HCT116 (cell line): ENCODE measurements around the gene LKAAEAR1. TPM values are rescaled to one million over a fixed set of nuclear protein-coding genes. Genes with fewer than 3 reads are reported as not detected.

Source experiments
- ATAC-seq: fragments of 200-7000 bp; cut with Tn5 transposase; 2 replicates; pipeline ENCODE4 v1.9.1; 2020; ENCODE audit warnings: mild to moderate bottlenecking, moderate library complexity
- BruUV-seq: library from RNA; stranded (reverse); fragments of 400-500 nt; replicated peaks from 2 replicates; lab custom pipeline; 2021; lab: Mats Ljungman, UMichigan
- CTCF ChIA-PET: fragments of 300-600 bp; sonication (Branson Sonifier 250); formaldehyde crosslinking; loops from one replicate; lab custom pipeline; 2021; ENCODE audit warnings: antibody characterized with exemption; lab: Charles Lee
- POLR2A ChIA-PET: fragments of 300-600, 350-600 bp; sonication (Branson Sonifier 250); formaldehyde crosslinking; loops from one replicate; lab custom pipeline; 2021; ENCODE audit warnings: antibody characterized with exemption; lab: Charles Lee
- RAD21 ChIA-PET, 2 experiments: fragments of 300-600 bp; sonication (Branson Sonifier 250); formaldehyde crosslinking; loops; one replicate each; lab custom pipeline; 2023; ENCODE audit warnings: low total read pairs in 2 of 2; ENCODE audit not compliant: uncharacterized antibody in 2 of 2, unreplicated experiment in 2 of 2, low non-redundant PET in 1 of 2; lab: Charles Lee
- DNase-seq: peaks from one replicate; pipeline ENCODE4 v3.0.0-alpha.2; 2010; ENCODE audit warnings: low read depth, low spot score
- H2AFZ ChIP-seq: fragments of 200-600 bp; shearing (Covaris generic), sonication (generic); 2 replicates; pipeline ENCODE4 v1.6.1; 2017; ENCODE audit warnings: low read depth, mixed run types, mixed read lengths, antibody characterized with exemption, low read length; ENCODE audit not compliant: poor library complexity, severe bottlenecking
- H3K27ac ChIP-seq: 2 replicates; pipeline ENCODE4 v1.5.1; 2012; ENCODE audit warnings: low read depth, low read length
- H3K27me3 ChIP-seq: fragments of 200-600 bp; sonication (generic); 2 replicates; pipeline ENCODE4 v1.6.1; 2016; ENCODE audit warnings: mixed run types, low read length, mixed read lengths; ENCODE audit not compliant: insufficient read depth
- H3K36me3 ChIP-seq, 2 experiments: fragments of 200-500 bp in 1 of 2; fragments of 200-600 bp in 1 of 2; sonication (Bioruptor generic) in 1 of 2; sonication (generic) in 1 of 2; 2 replicates each; pipeline versions ENCODE4 v1.5.1 to v1.6.1; 2014 to 2016; ENCODE audit warnings: low read length in 2 of 2, inconsistent platforms in 1 of 2, mixed read lengths in 1 of 2, mixed run types in 1 of 2; ENCODE audit not compliant: insufficient read depth in 2 of 2, control insufficient read depth in 1 of 2
- H3K4me1 ChIP-seq, 2 experiments: fragments of 200-600 bp in 1 of 2; sonication (generic) in 1 of 2; 2 replicates each; pipeline versions ENCODE4 v1.5.1 to v1.6.1; 2012 to 2017; ENCODE audit warnings: low read length in 2 of 2, inconsistent platforms in 1 of 2, mild to moderate bottlenecking in 1 of 2, mixed read lengths in 1 of 2, mixed run types in 1 of 2, moderate library complexity in 1 of 2; ENCODE audit not compliant: insufficient read depth in 2 of 2, control insufficient read depth in 1 of 2
- H3K4me2 ChIP-seq: fragments of 200-600 bp; sonication (generic); 2 replicates; pipeline ENCODE4 v1.6.1; 2017; ENCODE audit warnings: mixed run types, low read length, mixed read lengths
- H3K4me3 ChIP-seq, 2 experiments: fragments of 200-600 bp in 1 of 2; sonication (generic) in 1 of 2; replicated peaks in 1 of 2; 2 replicates each; pipeline ENCODE4 v1.5.1; 2011 to 2016; ENCODE audit warnings: low read length in 2 of 2, control low read depth in 1 of 2, low read depth in 1 of 2, mild to moderate bottlenecking in 1 of 2, mixed read lengths in 1 of 2, mixed run types in 1 of 2
- H3K79me2 ChIP-seq: fragments of 200-600 bp; sonication (generic); 2 replicates; pipeline ENCODE4 v1.6.1; 2017; ENCODE audit warnings: mild to moderate bottlenecking, mixed run types, low read length, moderate library complexity, mixed read lengths; ENCODE audit not compliant: insufficient read depth
- H3K9ac ChIP-seq: fragments of 200-600 bp; sonication (generic); 2 replicates; pipeline ENCODE4 v1.6.1; 2016; ENCODE audit warnings: low read length, mixed read lengths
- H3K9me2 ChIP-seq: fragments of 200-600 bp; sonication (generic), shearing (Covaris generic); 2 replicates; pipeline ENCODE4 v1.6.1; 2017; ENCODE audit warnings: mixed run types, mild to moderate bottlenecking, moderate library complexity; ENCODE audit not compliant: insufficient read depth
- H3K9me3 ChIP-seq, 2 experiments: fragments of 200-500 bp in 1 of 2; fragments of 200-600 bp in 1 of 2; sonication (Bioruptor generic) in 1 of 2; sonication (generic) in 1 of 2; 2 replicates each; pipeline ENCODE4 v1.6.1; 2014 to 2017; ENCODE audit warnings: low read length in 2 of 2, mixed read lengths in 2 of 2, inconsistent platforms in 1 of 2, low read depth in 1 of 2, mild to moderate bottlenecking in 1 of 2, mixed run types in 1 of 2, moderate library complexity in 1 of 2; ENCODE audit not compliant: control insufficient read depth in 1 of 2, insufficient read depth in 1 of 2
- H4K20me1 ChIP-seq: fragments of 200-600 bp; sonication (generic), shearing (Covaris generic); 2 replicates; pipeline ENCODE4 v1.6.1; 2017; ENCODE audit warnings: mixed run types, mild to moderate bottlenecking, moderate library complexity; ENCODE audit not compliant: insufficient read depth
- CBX3 ChIP-seq: IDR thresholded peaks from 2 replicates; pipeline ENCODE4 v1.6.1; 2012; ENCODE audit warnings: low read depth
- CEBPB ChIP-seq: IDR thresholded peaks from 2 replicates; pipeline ENCODE4 v1.6.1; 2012; ENCODE audit warnings: low read depth
- JUND ChIP-seq: IDR thresholded peaks from 2 replicates; pipeline ENCODE4 v1.6.1; 2012
- POLR2AphosphoS5 ChIP-seq: IDR thresholded peaks from 2 replicates; pipeline ENCODE4 v1.6.1; 2011; ENCODE audit warnings: mild to moderate bottlenecking, low read depth, low read length, moderate library complexity
- RAD21 ChIP-seq: IDR thresholded peaks from 2 replicates; pipeline ENCODE4 v1.6.1; 2012; ENCODE audit warnings: low read depth, mild to moderate bottlenecking
- SIN3A ChIP-seq: IDR thresholded peaks from 2 replicates; pipeline ENCODE4 v1.6.1; 2012; ENCODE audit warnings: low read depth
- ZFX ChIP-seq: fragments of 450-650 bp; IDR thresholded peaks from 2 replicates; pipeline ENCODE4 v1.6.1; 2017
- intact Hi-C: fragments of 100-400 bp; cut with micrococcal nuclease; formaldehyde crosslinking; loops from 2 replicates; pipeline ENCODE4 v1.10.0; 2022
- total RNA-seq: library from RNA; stranded (reverse); gene quantifications from one replicate; pipeline ENCODE4 v1.2.1, GENCODE V29; 2021; ENCODE audit not compliant: unreplicated experiment
- TF ChIP-seq, protein P1 (sequence below), 3 experiments: fragments of 200-600 bp in 1 of 3; sonication (generic) in 1 of 3; IDR thresholded peaks in 2 of 3; conservative IDR thresholded peaks in 1 of 3; 2 replicates each; pipeline ENCODE4 v1.5.1; 2012 to 2017; ENCODE audit warnings: low read depth in 2 of 3, low read length in 2 of 3, antibody characterized with exemption in 1 of 3, borderline replicate concordance in 1 of 3, control low read depth in 1 of 3, mild to moderate bottlenecking in 1 of 3, mixed read lengths in 1 of 3, mixed run types in 1 of 3, moderate library complexity in 1 of 3; ENCODE audit not compliant: insufficient read depth in 1 of 3
- TF ChIP-seq, protein P2 (sequence below): IDR thresholded peaks from 2 replicates; pipeline ENCODE4 v1.6.1; 2011; ENCODE audit warnings: mild to moderate bottlenecking, low read length, moderate library complexity; ENCODE audit not compliant: insufficient replicate concordance; ENCODE audit errors: extremely low read depth
- TF ChIP-seq, protein P3 (sequence below): IDR thresholded peaks from 2 replicates; pipeline ENCODE4 v1.6.1; 2012

The LKAAEAR1 gene
- total RNA-seq, 1 experiment from 2014 or later, result not detected

DNA sequence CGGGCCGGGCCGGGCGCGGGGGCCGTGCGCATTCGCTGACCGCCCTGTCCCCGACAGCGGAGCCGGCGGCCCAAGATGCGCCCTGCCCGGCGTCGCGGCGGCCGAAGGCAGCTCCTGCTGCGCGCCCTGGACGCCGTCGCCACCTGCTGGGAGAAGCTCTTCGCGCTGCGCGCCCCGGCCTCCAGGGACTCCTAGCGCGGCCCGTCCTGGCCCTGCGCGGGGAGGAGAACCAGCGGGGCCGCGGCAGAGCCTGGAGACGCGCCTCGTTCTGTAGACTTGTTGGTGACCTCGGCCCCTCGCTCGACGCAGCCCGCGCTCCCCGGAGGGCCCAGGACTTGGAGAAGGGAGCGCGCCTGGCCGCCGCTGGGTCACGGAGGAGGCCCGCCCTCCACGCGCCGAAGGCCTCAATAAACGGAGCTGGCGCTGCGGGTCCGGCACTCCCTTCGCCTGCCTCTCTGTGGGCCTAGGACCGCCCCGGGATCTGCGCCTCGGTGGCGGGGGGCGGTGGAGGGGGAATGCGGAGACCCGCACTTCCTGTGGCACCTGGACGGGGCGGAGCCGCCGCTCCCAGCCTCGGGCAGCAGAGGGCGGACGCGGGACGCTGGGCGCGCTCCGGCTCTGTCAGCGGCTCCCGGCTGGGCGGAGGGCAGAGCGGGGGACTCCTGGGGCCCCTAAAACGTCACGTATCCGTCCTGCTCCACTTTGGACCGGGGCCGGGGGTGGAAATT is 45.5 kb downstream of the LKAAEAR1 start:
- peak; percentile 86 for ATAC-seq
- no peaks in the 10 kb centered on the region for H3K79me2 ChIP-seq
- intact Hi-C loops, result loop anchor here (1.0 kb wide), 1 partner anchor 82 kb away; no protein-coding TSS in a partner anchor
- H4K20me1 ChIP-seq, result no peaks in the 10 kb centered on the region
- H2AFZ ChIP-seq, result peak overlapping the region; percentile 61
- peaks cover 3 to 21% of the 10 kb centered on the region in 2 experiments for H3K4me1 ChIP-seq
- peak overlapping the region; percentile 43 to 65 for H3K4me3 ChIP-seq
- H3K27me3 ChIP-seq, result no peaks in the 10 kb centered on the region
- peak overlapping the region; percentile 92 for H3K27ac ChIP-seq
- no peaks in the 10 kb centered on the region for H3K9me2 ChIP-seq
- ChIA-PET POLR2A (interaction anchor here (0.6 to 1.6 kb wide), 6 partner anchors 8 to 174 kb away, joined by 3 to 6 read pairs (median 3); partner anchors contain the start of genes PRPF6, TCEA2 and TPD52L2), CTCF (interaction anchor here (0.5 to 5.1 kb wide), 16 partner anchors 9 to 568 kb away, joined by 3 to 35 read pairs (median 4); partner anchors contain the start of genes PRPF6 and TCEA2), RAD21 (interaction anchor here (0.5 to 1.1 kb wide), 6 partner anchors 16 to 501 kb away, joined by 3 to 6 read pairs (median 4); partner anchors contain the start of gene TCEA2 (in 1 of the 2))
- peak overlapping the region; percentile 63 for H3K9ac ChIP-seq
- no peaks in the 10 kb centered on the region; a peak in 1 of 4 replicates for H3K36me3 ChIP-seq
- peak; percentile 48 for DNase-seq
- BruUV-seq, result no TSS peak
- H3K9me3 ChIP-seq, result no peaks in the 10 kb centered on the region
- TF ChIP-seq JUND (no peak), RAD21 (peak; percentile 83), SIN3A (no peak), ZFX (peak; percentile 89; the same call in 1 of the 2 replicates), CBX3 (no peak), POLR2AphosphoS5 (peak; percentile 35; the same call in 1 of the 2 replicates), CEBPB (no peak)
- TF ChIP-seq, protein P1, sequence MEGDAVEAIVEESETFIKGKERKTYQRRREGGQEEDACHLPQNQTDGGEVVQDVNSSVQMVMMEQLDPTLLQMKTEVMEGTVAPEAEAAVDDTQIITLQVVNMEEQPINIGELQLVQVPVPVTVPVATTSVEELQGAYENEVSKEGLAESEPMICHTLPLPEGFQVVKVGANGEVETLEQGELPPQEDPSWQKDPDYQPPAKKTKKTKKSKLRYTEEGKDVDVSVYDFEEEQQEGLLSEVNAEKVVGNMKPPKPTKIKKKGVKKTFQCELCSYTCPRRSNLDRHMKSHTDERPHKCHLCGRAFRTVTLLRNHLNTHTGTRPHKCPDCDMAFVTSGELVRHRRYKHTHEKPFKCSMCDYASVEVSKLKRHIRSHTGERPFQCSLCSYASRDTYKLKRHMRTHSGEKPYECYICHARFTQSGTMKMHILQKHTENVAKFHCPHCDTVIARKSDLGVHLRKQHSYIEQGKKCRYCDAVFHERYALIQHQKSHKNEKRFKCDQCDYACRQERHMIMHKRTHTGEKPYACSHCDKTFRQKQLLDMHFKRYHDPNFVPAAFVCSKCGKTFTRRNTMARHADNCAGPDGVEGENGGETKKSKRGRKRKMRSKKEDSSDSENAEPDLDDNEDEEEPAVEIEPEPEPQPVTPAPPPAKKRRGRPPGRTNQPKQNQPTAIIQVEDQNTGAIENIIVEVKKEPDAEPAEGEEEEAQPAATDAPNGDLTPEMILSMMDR (IDR thresholded peaks at IDR 0.05 in 2 of 3, conservative IDR thresholded peaks at IDR 0.05 in 1 of 3; ENCODE audit: borderline replicate concordance in 1 of 3, insufficient read depth in 1 of 3, low read depth in 2 of 3, low read length in 2 of 3), result peak; percentile 60 to 72 (median 65)
- TF ChIP-seq, protein P2, sequence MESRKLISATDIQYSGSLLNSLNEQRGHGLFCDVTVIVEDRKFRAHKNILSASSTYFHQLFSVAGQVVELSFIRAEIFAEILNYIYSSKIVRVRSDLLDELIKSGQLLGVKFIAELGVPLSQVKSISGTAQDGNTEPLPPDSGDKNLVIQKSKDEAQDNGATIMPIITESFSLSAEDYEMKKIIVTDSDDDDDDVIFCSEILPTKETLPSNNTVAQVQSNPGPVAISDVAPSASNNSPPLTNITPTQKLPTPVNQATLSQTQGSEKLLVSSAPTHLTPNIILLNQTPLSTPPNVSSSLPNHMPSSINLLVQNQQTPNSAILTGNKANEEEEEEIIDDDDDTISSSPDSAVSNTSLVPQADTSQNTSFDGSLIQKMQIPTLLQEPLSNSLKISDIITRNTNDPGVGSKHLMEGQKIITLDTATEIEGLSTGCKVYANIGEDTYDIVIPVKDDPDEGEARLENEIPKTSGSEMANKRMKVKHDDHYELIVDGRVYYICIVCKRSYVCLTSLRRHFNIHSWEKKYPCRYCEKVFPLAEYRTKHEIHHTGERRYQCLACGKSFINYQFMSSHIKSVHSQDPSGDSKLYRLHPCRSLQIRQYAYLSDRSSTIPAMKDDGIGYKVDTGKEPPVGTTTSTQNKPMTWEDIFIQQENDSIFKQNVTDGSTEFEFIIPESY, result no peak
- TF ChIP-seq, protein P3, sequence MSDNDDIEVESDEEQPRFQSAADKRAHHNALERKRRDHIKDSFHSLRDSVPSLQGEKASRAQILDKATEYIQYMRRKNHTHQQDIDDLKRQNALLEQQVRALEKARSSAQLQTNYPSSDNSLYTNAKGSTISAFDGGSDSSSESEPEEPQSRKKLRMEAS, result peak; percentile 87
- peak overlapping the region; percentile 96 for H3K4me2 ChIP-seq
